ENCODE measurements around the gene GCLC. TPM values are rescaled to one million over a fixed set of nuclear protein-coding genes. Genes with fewer than 3 reads are reported as not detected.

GCLC gene
- total and polyA plus RNA-seq, 5 donors from 2014 or later: 8.0 to 19.9 (median 9.6) TPM

GRCh38 chr6:53506872-53507271 is 38.0 kb downstream of the GCLC start:
- Histone ChIP-seq H3K4me1 (ENCODE audit: control insufficient read depth, insufficient read depth, low read length, poor library complexity, severe bottlenecking) (no peaks in the 10 kb centered on the region), H3K27ac (ENCODE audit: insufficient read depth, low read length, poor library complexity, severe bottlenecking) (no peak overlapping the region), H3K9me3 (ENCODE audit: control insufficient read depth in 2 of 2, low read length in 2 of 2) (no peaks in the 10 kb centered on the region), H3K36me3 (ENCODE audit: control insufficient read depth, insufficient read depth, low read length) (peaks cover 30% of the 10 kb centered on the region), H3K4me3 (ENCODE audit: low read depth, low read length) (no peak overlapping the region), H3K27me3 (ENCODE audit: control insufficient read depth, insufficient read depth, low read length) (no peaks in the 10 kb centered on the region)
- DNase-seq: no peak
- peaks cover 47% of the 10 kb centered on the region for H3K36me3 Mint-ChIP-seq
- no peak overlapping the region for H3K4me3 Mint-ChIP-seq
- H3K4me1 Mint-ChIP-seq: no peaks in the 10 kb centered on the region
- ATAC-seq (ENCODE audit: low read depth in 2 of 2): no peak
- peaks cover 0 to 1% (median 0%) of the 10 kb centered on the region in 7 donors for H3K9me3 Mint-ChIP-seq
- H3K27me3 Mint-ChIP-seq: no peaks in the 10 kb centered on the region
- H3K27ac Mint-ChIP-seq: no peak overlapping the region

- Mint-ChIP-seq H3K4me1 (no peaks in the 10 kb centered on the region), H3K27me3 (no peaks in the 10 kb centered on the region), H3K27ac (no peak overlapping the region), H3K36me3 (peaks cover 41% of the 10 kb centered on the region), H3K9me3 (peaks cover 0 to 1% (median 0%) of the 10 kb centered on the region in 7 donors), H3K4me3 (no peak overlapping the region)
- ATAC-seq (ENCODE audit: low read depth in 2 of 2) (no peak), DNase-seq (no peak)
- H3K4me1 ChIP-seq (ENCODE audit: control insufficient read depth, insufficient read depth, low read length, poor library complexity, severe bottlenecking): no peaks in the 10 kb centered on the region
- H3K36me3 ChIP-seq (ENCODE audit: control insufficient read depth, insufficient read depth, low read length): peaks cover 36% of the 10 kb centered on the region
- H3K9me3 ChIP-seq (ENCODE audit: control insufficient read depth in 2 of 2, low read length in 2 of 2): no peaks in the 10 kb centered on the region
- no peak overlapping the region for H3K27ac ChIP-seq (ENCODE audit: insufficient read depth, low read length, poor library complexity, severe bottlenecking)
- H3K27me3 ChIP-seq (ENCODE audit: control insufficient read depth, insufficient read depth, low read length): no peaks in the 10 kb centered on the region
- H3K4me3 ChIP-seq (ENCODE audit: low read depth, low read length): no peak overlapping the region
Measured at GRCh38 chr6:53504512-53504911, 40.4 kb downstream of the GCLC start.

GRCh38 chr6:53503060-53503459 is 41.8 kb downstream of the GCLC start:
- Mint-ChIP-seq H3K36me3 (peaks cover 43% of the 10 kb centered on the region), H3K27me3 (no peaks in the 10 kb centered on the region), H3K4me3 (no peak overlapping the region)

GRCh38 chr6:53501432-53501831 is 43.5 kb downstream of the GCLC start:
- Histone ChIP-seq H3K4me1 (ENCODE audit: control insufficient read depth, insufficient read depth, low read length, poor library complexity, severe bottlenecking) (no peaks in the 10 kb centered on the region), H3K27me3 (ENCODE audit: control insufficient read depth, insufficient read depth, low read length) (no peaks in the 10 kb centered on the region), H3K9me3 (ENCODE audit: control insufficient read depth in 2 of 2, low read length in 2 of 2) (no peaks in the 10 kb centered on the region), H3K4me3 (ENCODE audit: low read depth, low read length) (no peak overlapping the region), H3K36me3 (ENCODE audit: control insufficient read depth, insufficient read depth, low read length) (peaks cover 30% of the 10 kb centered on the region), H3K27ac (ENCODE audit: insufficient read depth, low read length, poor library complexity, severe bottlenecking) (no peak overlapping the region)
- Mint-ChIP-seq H3K4me1 (no peaks in the 10 kb centered on the region), H3K9me3 (peaks cover 0 to 1% (median 0%) of the 10 kb centered on the region in 7 donors), H3K27ac (no peak overlapping the region), H3K36me3 (peaks cover 38% of the 10 kb centered on the region), H3K4me3 (no peak overlapping the region), H3K27me3 (no peaks in the 10 kb centered on the region)
- no peak for ATAC-seq (ENCODE audit: low read depth in 2 of 2)
- DNase-seq: no peak

More at GRCh38 chr6:53503060-53503459, 41.8 kb downstream of the GCLC start:
- Histone ChIP-seq H3K36me3 (ENCODE audit: control insufficient read depth, insufficient read depth, low read length) (peaks cover 34% of the 10 kb centered on the region), H3K27ac (ENCODE audit: insufficient read depth, low read length, poor library complexity, severe bottlenecking) (no peak overlapping the region), H3K4me1 (ENCODE audit: control insufficient read depth, insufficient read depth, low read length, poor library complexity, severe bottlenecking) (no peaks in the 10 kb centered on the region), H3K27me3 (ENCODE audit: control insufficient read depth, insufficient read depth, low read length) (no peaks in the 10 kb centered on the region), H3K4me3 (ENCODE audit: low read depth, low read length) (no peak overlapping the region), H3K9me3 (ENCODE audit: control insufficient read depth in 2 of 2, low read length in 2 of 2) (no peaks in the 10 kb centered on the region)
- DNase-seq (no peak), ATAC-seq (ENCODE audit: low read depth in 2 of 2) (no peak)
- Mint-ChIP-seq H3K27ac (no peak overlapping the region), H3K9me3 (peaks cover 0 to 1% (median 0%) of the 10 kb centered on the region in 7 donors), H3K4me1 (no peaks in the 10 kb centered on the region)

- no peak for ATAC-seq (ENCODE audit: low read depth in 2 of 2)
- no peak overlapping the region for H3K27ac Mint-ChIP-seq
- no peak for DNase-seq
- Histone ChIP-seq H3K4me1 (ENCODE audit: control insufficient read depth, insufficient read depth, low read length, poor library complexity, severe bottlenecking) (no peaks in the 10 kb centered on the region), H3K27ac (ENCODE audit: insufficient read depth, low read length, poor library complexity, severe bottlenecking) (no peak overlapping the region), H3K4me3 (ENCODE audit: low read depth, low read length) (no peak overlapping the region), H3K36me3 (ENCODE audit: control insufficient read depth, insufficient read depth, low read length) (peaks cover 27% of the 10 kb centered on the region), H3K27me3 (ENCODE audit: control insufficient read depth, insufficient read depth, low read length) (no peaks in the 10 kb centered on the region), H3K9me3 (ENCODE audit: control insufficient read depth in 2 of 2, low read length in 2 of 2) (no peaks in the 10 kb centered on the region)
- H3K4me3 Mint-ChIP-seq: no peak overlapping the region
- H3K27me3 Mint-ChIP-seq: no peaks in the 10 kb centered on the region
- no peaks in the 10 kb centered on the region for H3K4me1 Mint-ChIP-seq
- peaks cover 26% of the 10 kb centered on the region for H3K36me3 Mint-ChIP-seq
- no peaks in the 10 kb centered on the region for H3K9me3 Mint-ChIP-seq
Measured at GRCh38 chr6:53500095-53500494, 44.8 kb downstream of the GCLC start.

- ATAC-seq (ENCODE audit: low read depth in 2 of 2) (no peak), DNase-seq (no peak)
- Mint-ChIP-seq H3K4me3 (no peak overlapping the region), H3K4me1 (no peaks in the 10 kb centered on the region), H3K27ac (peak overlapping the region in 1 of 3 donors; percentile 18), H3K27me3 (no peaks in the 10 kb centered on the region), H3K36me3 (peaks cover 17% of the 10 kb centered on the region), H3K9me3 (no peaks in the 10 kb centered on the region)
- Histone ChIP-seq H3K27ac (ENCODE audit: insufficient read depth, low read length, poor library complexity, severe bottlenecking) (no peak overlapping the region), H3K36me3 (ENCODE audit: control insufficient read depth, insufficient read depth, low read length) (peaks cover 21% of the 10 kb centered on the region), H3K27me3 (ENCODE audit: control insufficient read depth, insufficient read depth, low read length) (no peaks in the 10 kb centered on the region), H3K4me3 (ENCODE audit: low read depth, low read length) (no peak overlapping the region), H3K9me3 (ENCODE audit: control insufficient read depth in 2 of 2, low read length in 2 of 2) (no peaks in the 10 kb centered on the region), H3K4me1 (ENCODE audit: control insufficient read depth, insufficient read depth, low read length, poor library complexity, severe bottlenecking) (no peaks in the 10 kb centered on the region)
Measured at GRCh38 chr6:53499094-53499493, 45.8 kb downstream of the GCLC start.

- no peaks in the 10 kb centered on the region for H3K9me3 ChIP-seq (ENCODE audit: control insufficient read depth in 2 of 2, low read length in 2 of 2)
- Mint-ChIP-seq H3K36me3 (peaks cover 17% of the 10 kb centered on the region), H3K4me3 (no peak overlapping the region), H3K27ac (no peak overlapping the region), H3K4me1 (no peaks in the 10 kb centered on the region), H3K27me3 (no peaks in the 10 kb centered on the region), H3K9me3 (no peaks in the 10 kb centered on the region)
- ATAC-seq (ENCODE audit: low read depth in 2 of 2): no peak
- no peak for DNase-seq
- H3K27ac ChIP-seq (ENCODE audit: insufficient read depth, low read length, poor library complexity, severe bottlenecking): no peak overlapping the region
- H3K27me3 ChIP-seq (ENCODE audit: control insufficient read depth, insufficient read depth, low read length): no peaks in the 10 kb centered on the region
- no peak overlapping the region for H3K4me3 ChIP-seq (ENCODE audit: low read depth, low read length)
- H3K4me1 ChIP-seq (ENCODE audit: control insufficient read depth, insufficient read depth, low read length, poor library complexity, severe bottlenecking): no peaks in the 10 kb centered on the region
- peaks cover 21% of the 10 kb centered on the region for H3K36me3 ChIP-seq (ENCODE audit: control insufficient read depth, insufficient read depth, low read length)
Measured at GRCh38 chr6:53498649-53499048, 46.3 kb downstream of the GCLC start.

- no peaks in the 10 kb centered on the region for H3K9me3 ChIP-seq (ENCODE audit: control insufficient read depth in 2 of 2, low read length in 2 of 2)
- ATAC-seq (ENCODE audit: low read depth in 2 of 2) (no peak), DNase-seq (no peak)
- no peaks in the 10 kb centered on the region for H3K27me3 ChIP-seq (ENCODE audit: control insufficient read depth, insufficient read depth, low read length)
- H3K27ac ChIP-seq (ENCODE audit: insufficient read depth, low read length, poor library complexity, severe bottlenecking): no peak overlapping the region
- Mint-ChIP-seq H3K9me3 (peaks cover 0 to 2% (median 0%) of the 10 kb centered on the region in 7 donors), H3K4me1 (peaks cover 0 to 3% (median under 1%) of the 10 kb centered on the region in 4 donors), H3K27me3 (peaks cover 3% of the 10 kb centered on the region), H3K4me3 (no peak overlapping the region), H3K36me3 (peaks cover 11% of the 10 kb centered on the region), H3K27ac (peak overlapping the region in 1 of 3 donors; percentile 45)
- H3K4me1 ChIP-seq (ENCODE audit: control insufficient read depth, insufficient read depth, low read length, poor library complexity, severe bottlenecking): no peaks in the 10 kb centered on the region
- H3K4me3 ChIP-seq (ENCODE audit: low read depth, low read length): no peak overlapping the region
- peaks cover 17% of the 10 kb centered on the region for H3K36me3 ChIP-seq (ENCODE audit: control insufficient read depth, insufficient read depth, low read length)
Measured at GRCh38 chr6:53497905-53498304, 47.0 kb downstream of the GCLC start.
